OCI-LY3 (cell line): ENCODE measurements around the gene POLDIP2.

Experiments
- H2AFZ ChIP-seq: fragments of 200-600, 300-600 bp; shearing (Covaris generic); 2 replicates; pipeline ENCODE4 v1.6.0; 2014; ENCODE audit warnings: antibody characterized with exemption, low read depth, low read length
- H3K27ac ChIP-seq: fragments of 200-600, 300-600 bp; sonication (generic); 2 replicates; pipeline ENCODE4 v1.5.1; 2014; ENCODE audit warnings: mild to moderate bottlenecking, low read length, moderate library complexity, mixed read lengths
- H3K27me3 ChIP-seq: fragments of 200-600, 300-600 bp; sonication (generic); 2 replicates; pipeline ENCODE4 v1.6.1; 2014; ENCODE audit warnings: low read depth, low read length, mixed read lengths
- H3K36me3 ChIP-seq: fragments of 200-600, 300-600 bp; sonication (generic); replicated peaks from 2 replicates; pipeline ENCODE3; 2014; ENCODE audit warnings: low read depth, low read length, mixed read lengths
- H3K4me1 ChIP-seq: fragments of 300-600, 200-600 bp; sonication (generic); 2 replicates; pipeline ENCODE4 v1.6.1; 2014; ENCODE audit warnings: low read length, mixed read lengths
- H3K4me2 ChIP-seq: fragments of 200-600, 300-600 bp; sonication (generic); 2 replicates; pipeline ENCODE4 v1.6.1; 2014; ENCODE audit warnings: low read length, mixed read lengths
- H3K4me3 ChIP-seq: fragments of 300-600, 200-600 bp; sonication (generic); 2 replicates; pipeline ENCODE4 v1.5.1; 2014; ENCODE audit warnings: antibody characterized with exemption, mild to moderate bottlenecking, low read length, moderate library complexity
- H3K79me2 ChIP-seq: fragments of 300-600, 200-600 bp; shearing (Covaris generic); 2 replicates; pipeline ENCODE4 v1.6.1; 2014; ENCODE audit warnings: mild to moderate bottlenecking, low read length, mixed read lengths
- H3K9ac ChIP-seq: fragments of 300-600, 200-600 bp; shearing (Covaris generic); 2 replicates; pipeline ENCODE4 v1.6.0; 2014; ENCODE audit warnings: mild to moderate bottlenecking, low read length, moderate library complexity
- H3K9me3 ChIP-seq: fragments of 200-600, 300-600 bp; shearing (Covaris generic); 2 replicates; pipeline ENCODE4 v1.6.1; 2014; ENCODE audit warnings: low read length, mixed read lengths; ENCODE audit not compliant: insufficient read depth
- H4K20me1 ChIP-seq: fragments of 200-600, 300-600 bp; sonication (generic); 2 replicates; pipeline ENCODE4 v1.6.1; 2016; ENCODE audit warnings: low read length, mixed read lengths; ENCODE audit not compliant: insufficient read depth
- EZH2phosphoT487 ChIP-seq: fragments of 200-600 bp; shearing (Covaris generic); IDR thresholded peaks from 2 replicates; pipeline ENCODE4 v1.6.1; 2018; ENCODE audit warnings: antibody characterized with exemption, mixed run types, low read depth
- TF ChIP-seq, protein P1 (sequence below): fragments of 200-600, 300-600 bp; sonication (generic); IDR thresholded peaks from 2 replicates; pipeline ENCODE4 v1.5.1; 2014; ENCODE audit warnings: antibody characterized with exemption, low read length, low read depth

Gene POLDIP2

DNA sequence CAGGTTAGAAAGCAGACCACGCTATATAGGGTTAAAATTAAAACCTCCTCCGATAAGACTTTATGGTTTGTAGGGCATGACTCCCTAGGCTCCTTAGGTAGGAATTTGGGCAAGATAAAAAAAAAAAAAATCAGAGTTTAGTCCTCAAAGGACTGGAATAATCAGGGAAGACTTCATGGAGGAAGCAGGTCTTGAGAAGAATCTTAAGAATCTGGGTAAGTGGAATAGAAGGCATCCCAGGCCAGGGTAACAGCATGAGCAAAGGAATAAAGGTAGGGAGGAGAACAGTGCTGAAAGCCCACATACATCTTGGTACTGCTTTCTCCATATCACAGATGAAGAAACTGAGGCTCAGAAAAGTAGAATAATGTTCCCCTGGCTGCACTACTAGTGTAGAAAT is 33.2 kb upstream of the POLDIP2 start:
- Histone ChIP-seq H3K4me3 (no peak overlapping the region), H2AFZ (no peak overlapping the region), H3K36me3 (peaks cover 34% of the 10 kb centered on the region), H3K79me2 (no peaks in the 10 kb centered on the region), H3K4me2 (no peak overlapping the region), H3K27me3 (no peaks in the 10 kb centered on the region), H3K4me1 (no peaks in the 10 kb centered on the region), H3K27ac (no peak overlapping the region), H3K9me3 (no peaks in the 10 kb centered on the region), H3K9ac (no peak overlapping the region), H4K20me1 (no peaks in the 10 kb centered on the region)
- TF ChIP-seq, protein P1, sequence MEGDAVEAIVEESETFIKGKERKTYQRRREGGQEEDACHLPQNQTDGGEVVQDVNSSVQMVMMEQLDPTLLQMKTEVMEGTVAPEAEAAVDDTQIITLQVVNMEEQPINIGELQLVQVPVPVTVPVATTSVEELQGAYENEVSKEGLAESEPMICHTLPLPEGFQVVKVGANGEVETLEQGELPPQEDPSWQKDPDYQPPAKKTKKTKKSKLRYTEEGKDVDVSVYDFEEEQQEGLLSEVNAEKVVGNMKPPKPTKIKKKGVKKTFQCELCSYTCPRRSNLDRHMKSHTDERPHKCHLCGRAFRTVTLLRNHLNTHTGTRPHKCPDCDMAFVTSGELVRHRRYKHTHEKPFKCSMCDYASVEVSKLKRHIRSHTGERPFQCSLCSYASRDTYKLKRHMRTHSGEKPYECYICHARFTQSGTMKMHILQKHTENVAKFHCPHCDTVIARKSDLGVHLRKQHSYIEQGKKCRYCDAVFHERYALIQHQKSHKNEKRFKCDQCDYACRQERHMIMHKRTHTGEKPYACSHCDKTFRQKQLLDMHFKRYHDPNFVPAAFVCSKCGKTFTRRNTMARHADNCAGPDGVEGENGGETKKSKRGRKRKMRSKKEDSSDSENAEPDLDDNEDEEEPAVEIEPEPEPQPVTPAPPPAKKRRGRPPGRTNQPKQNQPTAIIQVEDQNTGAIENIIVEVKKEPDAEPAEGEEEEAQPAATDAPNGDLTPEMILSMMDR, result no peak
- TF ChIP-seq EZH2phosphoT487, result no peak

DNA sequence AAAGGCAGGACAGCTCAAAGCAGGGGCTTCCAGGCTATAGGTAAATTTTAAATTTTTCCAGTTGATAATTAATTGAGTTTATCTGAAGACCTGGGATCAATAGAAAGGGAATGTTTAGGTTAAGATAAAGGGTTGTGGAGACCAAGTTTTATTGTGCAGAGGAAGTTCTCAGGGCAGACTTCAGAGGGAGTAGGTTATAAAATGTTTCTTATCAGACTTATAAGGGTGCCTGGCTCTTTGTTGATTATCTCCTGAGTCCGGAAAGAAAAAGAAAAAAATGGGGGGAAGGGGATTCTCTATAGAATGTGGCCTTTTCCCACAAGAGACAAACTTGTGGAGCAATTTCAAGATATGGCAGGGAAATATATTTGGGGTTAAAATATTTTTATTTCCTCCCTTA is 32.8 kb upstream of the POLDIP2 start:
- no peak overlapping the region for H3K9ac ChIP-seq
- no peak overlapping the region for H2AFZ ChIP-seq
- no peak overlapping the region for H3K4me2 ChIP-seq
- H3K4me1 ChIP-seq, result no peaks in the 10 kb centered on the region
- no peaks in the 10 kb centered on the region for H3K79me2 ChIP-seq
- H3K27ac ChIP-seq, result no peak overlapping the region
- no peaks in the 10 kb centered on the region for H3K9me3 ChIP-seq
- TF ChIP-seq EZH2phosphoT487, result no peak
- TF ChIP-seq, protein P1, result no peak
- no peaks in the 10 kb centered on the region for H4K20me1 ChIP-seq
- H3K36me3 ChIP-seq, result peaks cover 31% of the 10 kb centered on the region
- no peaks in the 10 kb centered on the region for H3K27me3 ChIP-seq
- H3K4me3 ChIP-seq, result no peak overlapping the region

DNA sequence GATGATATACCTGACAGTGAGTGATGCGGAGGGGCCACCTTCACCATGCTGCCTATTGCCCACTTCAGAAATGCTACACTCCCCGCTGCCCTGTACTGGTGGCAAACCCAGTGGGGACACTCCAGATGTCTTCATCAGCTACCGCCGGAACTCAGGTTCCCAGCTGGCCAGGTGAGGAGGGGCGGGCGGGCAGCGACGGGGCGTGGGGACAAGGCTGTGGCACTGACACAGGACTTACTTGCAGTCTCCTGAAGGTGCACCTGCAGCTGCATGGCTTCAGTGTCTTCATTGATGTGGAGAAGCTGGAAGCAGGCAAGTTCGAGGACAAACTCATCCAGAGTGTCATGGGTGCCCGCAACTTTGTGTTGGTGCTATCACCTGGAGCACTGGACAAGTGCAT is 30.8 kb upstream of the POLDIP2 start:
- H3K9ac ChIP-seq, result no peak overlapping the region
- no peak overlapping the region for H3K4me2 ChIP-seq
- H3K79me2 ChIP-seq, result no peaks in the 10 kb centered on the region
- no peak overlapping the region for H2AFZ ChIP-seq
- TF ChIP-seq EZH2phosphoT487, result no peak
- TF ChIP-seq, protein P1, result no peak
- no peaks in the 10 kb centered on the region for H3K9me3 ChIP-seq
- peaks cover 19% of the 10 kb centered on the region for H3K36me3 ChIP-seq
- no peaks in the 10 kb centered on the region for H4K20me1 ChIP-seq
- no peak overlapping the region for H3K4me3 ChIP-seq
- no peaks in the 10 kb centered on the region for H3K27me3 ChIP-seq
- no peaks in the 10 kb centered on the region for H3K4me1 ChIP-seq
- H3K27ac ChIP-seq, result no peak overlapping the region

DNA sequence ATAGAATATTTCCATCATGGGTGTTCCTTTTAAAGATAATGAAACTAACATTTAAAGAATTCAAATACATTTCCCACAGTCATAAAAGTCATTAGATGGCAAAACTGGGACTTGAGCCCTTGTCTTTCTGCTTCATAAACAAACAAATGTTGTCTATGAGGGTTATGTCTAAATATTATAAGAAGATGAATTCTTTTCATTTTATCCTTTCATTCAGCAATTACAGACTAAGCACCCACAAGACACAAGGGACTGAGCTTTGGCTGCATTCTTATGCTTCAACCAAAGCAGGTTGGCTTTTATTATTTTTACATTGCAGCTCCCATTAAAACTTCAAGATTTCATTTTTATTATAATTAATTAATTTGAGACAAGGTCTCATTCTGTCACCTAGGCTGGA is 29.1 kb upstream of the POLDIP2 start:
- Histone ChIP-seq H3K27ac (no peak overlapping the region), H3K9me3 (no peaks in the 10 kb centered on the region), H3K27me3 (no peaks in the 10 kb centered on the region), H4K20me1 (no peaks in the 10 kb centered on the region), H3K4me1 (no peaks in the 10 kb centered on the region), H3K4me3 (no peak overlapping the region), H2AFZ (no peak overlapping the region), H3K4me2 (no peak overlapping the region), H3K9ac (no peak overlapping the region), H3K36me3 (peaks cover 17% of the 10 kb centered on the region), H3K79me2 (no peaks in the 10 kb centered on the region)
- TF ChIP-seq EZH2phosphoT487, result no peak
- TF ChIP-seq, protein P1, result no peak
